Measurements from ENCODE around the gene ALDH1A2. TPM values are rescaled to one million over a fixed set of nuclear protein-coding genes. Genes with fewer than 3 reads are reported as not detected.

Gene ALDH1A2
- total RNA-seq, 1 donor from 2014 or later: 9.3 TPM

- no peaks in the 10 kb centered on the region for H3K36me3 ChIP-seq
- no peaks in the 10 kb centered on the region for H3K4me1 ChIP-seq
- intact Hi-C loops (cut with DNase I): no loop called here
- H3K9me3 ChIP-seq: no peaks in the 10 kb centered on the region
- TF ChIP-seq CTCF (IDR thresholded peaks at IDR 0.05): no peak
- H3K27me3 ChIP-seq: no peaks in the 10 kb centered on the region
- no peak overlapping the region for H3K27ac ChIP-seq
- H3K4me3 ChIP-seq: no peak overlapping the region
- no peak for DNase-seq (ENCODE audit: low spot score in 2 of 2)
Measured at GRCh38 chr15:57915827-57916531, 149.5 kb downstream of the ALDH1A2 start.

- intact Hi-C loops (cut with DNase I): no loop called here
- Histone ChIP-seq H3K4me3 (no peak overlapping the region), H3K27me3 (no peaks in the 10 kb centered on the region), H3K27ac (no peak overlapping the region), H3K9me3 (no peaks in the 10 kb centered on the region), H3K4me1 (no peaks in the 10 kb centered on the region), H3K36me3 (no peaks in the 10 kb centered on the region)
- no peak for DNase-seq (ENCODE audit: low spot score in 2 of 2)
- TF ChIP-seq CTCF (IDR thresholded peaks at IDR 0.05): no peak
Measured at GRCh38 chr15:57914350-57915055, 151.0 kb downstream of the ALDH1A2 start.

- H3K4me1 ChIP-seq: no peaks in the 10 kb centered on the region
- no peaks in the 10 kb centered on the region for H3K36me3 ChIP-seq
- H3K27me3 ChIP-seq: no peaks in the 10 kb centered on the region
- intact Hi-C loops (cut with DNase I): no loop called here
- DNase-seq (ENCODE audit: low spot score in 2 of 2): no peak
- TF ChIP-seq CTCF (IDR thresholded peaks at IDR 0.05): no peak
- no peaks in the 10 kb centered on the region for H3K9me3 ChIP-seq
- no peak overlapping the region for H3K4me3 ChIP-seq
- no peak overlapping the region for H3K27ac ChIP-seq
Measured at GRCh38 chr15:57911247-57911646, 154.3 kb downstream of the ALDH1A2 start.

GRCh38 chr15:57910672-57911071 is 154.8 kb downstream of the ALDH1A2 start:
- no peak for TF ChIP-seq CTCF (IDR thresholded peaks at IDR 0.05)
- intact Hi-C loops (cut with DNase I): no loop called here
- DNase-seq (ENCODE audit: low spot score in 2 of 2): no peak
- Histone ChIP-seq H3K4me1 (no peaks in the 10 kb centered on the region), H3K27me3 (no peaks in the 10 kb centered on the region), H3K36me3 (no peaks in the 10 kb centered on the region), H3K4me3 (no peak overlapping the region), H3K9me3 (no peaks in the 10 kb centered on the region), H3K27ac (no peak overlapping the region)

- Histone ChIP-seq H3K9me3 (no peaks in the 10 kb centered on the region), H3K36me3 (no peaks in the 10 kb centered on the region), H3K27ac (no peak overlapping the region), H3K4me3 (no peak overlapping the region), H3K27me3 (no peaks in the 10 kb centered on the region), H3K4me1 (no peaks in the 10 kb centered on the region)
- intact Hi-C loops (cut with DNase I): no loop called here
- DNase-seq (ENCODE audit: low spot score in 2 of 2): no peak
- TF ChIP-seq CTCF (IDR thresholded peaks at IDR 0.05): no peak
Measured at GRCh38 chr15:57909388-57909787, 156.1 kb downstream of the ALDH1A2 start.

All from ascending aorta (tissue), 2 donors.